NB4 (cell line): ENCODE results near the gene DNAJC28.

Experiments
- MYC ChIP-seq: IDR thresholded peaks from 2 replicates; pipeline ENCODE4 v1.6.1; 2011; ENCODE audit warnings: low read depth, low read length
- POLR2A ChIP-seq: IDR thresholded peaks from 2 replicates; pipeline ENCODE4 v1.6.1; 2011; ENCODE audit warnings: mild to moderate bottlenecking; ENCODE audit not compliant: insufficient read length; ENCODE audit errors: extremely low read depth
- TF ChIP-seq, protein P1 (sequence below): IDR thresholded peaks from one replicate; pipeline ENCODE4 v1.5.1; 2012; ENCODE audit warnings: low read depth, low read length
- TF ChIP-seq, protein P2 (sequence below): IDR thresholded peaks from 2 replicates; pipeline ENCODE4 v1.6.1; 2011; ENCODE audit warnings: low read depth, low read length

DNA sequence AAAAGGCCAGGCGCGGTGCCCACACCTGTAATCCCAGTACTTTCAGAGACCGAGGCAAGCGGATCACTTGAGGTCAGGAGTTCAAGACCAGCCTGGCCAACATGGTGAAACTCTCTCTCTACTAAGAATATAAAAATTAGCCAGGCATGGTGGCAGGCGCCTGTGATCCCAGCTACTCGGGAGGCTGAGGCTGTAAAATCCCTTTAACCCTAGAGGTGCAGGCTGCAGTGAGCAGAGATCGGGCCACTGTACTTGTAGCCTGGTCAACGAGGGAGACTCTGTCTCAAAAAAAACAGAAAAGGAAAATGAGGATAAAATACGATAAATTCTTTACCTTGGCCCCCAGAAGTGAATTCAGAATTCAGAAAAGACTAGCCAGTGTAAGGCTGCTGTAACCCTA is 13.3 kb downstream of the DNAJC28 start:
- TF ChIP-seq, protein P1, sequence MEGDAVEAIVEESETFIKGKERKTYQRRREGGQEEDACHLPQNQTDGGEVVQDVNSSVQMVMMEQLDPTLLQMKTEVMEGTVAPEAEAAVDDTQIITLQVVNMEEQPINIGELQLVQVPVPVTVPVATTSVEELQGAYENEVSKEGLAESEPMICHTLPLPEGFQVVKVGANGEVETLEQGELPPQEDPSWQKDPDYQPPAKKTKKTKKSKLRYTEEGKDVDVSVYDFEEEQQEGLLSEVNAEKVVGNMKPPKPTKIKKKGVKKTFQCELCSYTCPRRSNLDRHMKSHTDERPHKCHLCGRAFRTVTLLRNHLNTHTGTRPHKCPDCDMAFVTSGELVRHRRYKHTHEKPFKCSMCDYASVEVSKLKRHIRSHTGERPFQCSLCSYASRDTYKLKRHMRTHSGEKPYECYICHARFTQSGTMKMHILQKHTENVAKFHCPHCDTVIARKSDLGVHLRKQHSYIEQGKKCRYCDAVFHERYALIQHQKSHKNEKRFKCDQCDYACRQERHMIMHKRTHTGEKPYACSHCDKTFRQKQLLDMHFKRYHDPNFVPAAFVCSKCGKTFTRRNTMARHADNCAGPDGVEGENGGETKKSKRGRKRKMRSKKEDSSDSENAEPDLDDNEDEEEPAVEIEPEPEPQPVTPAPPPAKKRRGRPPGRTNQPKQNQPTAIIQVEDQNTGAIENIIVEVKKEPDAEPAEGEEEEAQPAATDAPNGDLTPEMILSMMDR = no peak
- no peak for TF ChIP-seq MYC
- TF ChIP-seq, protein P2, sequence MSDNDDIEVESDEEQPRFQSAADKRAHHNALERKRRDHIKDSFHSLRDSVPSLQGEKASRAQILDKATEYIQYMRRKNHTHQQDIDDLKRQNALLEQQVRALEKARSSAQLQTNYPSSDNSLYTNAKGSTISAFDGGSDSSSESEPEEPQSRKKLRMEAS = no peak
- no peak for TF ChIP-seq POLR2A
